Keratinocyte (primary cell): ENCODE measurements around the gene ACOXL.

Experiments
- CTCF ChIP-seq, 3 experiments: IDR thresholded peaks in 1 of 3; conservative IDR thresholded peaks in 1 of 3; optimal IDR thresholded peaks in 1 of 3; 2 replicates in 2 of 3; 3 replicates in 1 of 3; pipeline versions ENCODE3 to v1.5.1; 2011; ENCODE audit warnings: low read length in 3 of 3, mild to moderate bottlenecking in 3 of 3, moderate library complexity in 2 of 3, control low read depth in 1 of 3, inconsistent platforms in 1 of 3; ENCODE audit not compliant: insufficient read depth in 2 of 3; ENCODE audit errors: extremely low read depth in 1 of 3
- EZH2 ChIP-seq: IDR thresholded peaks from one replicate; pipeline ENCODE4 v1.6.1; 2012; ENCODE audit warnings: inconsistent platforms, mild to moderate bottlenecking, low read length, moderate library complexity

GRCh38 chr2:110955556-110955955 lies 223.2 kb downstream of the ACOXL start:
- TF ChIP-seq CTCF (optimal IDR thresholded peaks at IDR 0.05 in 1 of 3, IDR thresholded peaks at IDR 0.05 in 1 of 3, conservative IDR thresholded peaks at IDR 0.05 in 1 of 3; ENCODE audit: extremely low read depth in 1 of 3, insufficient read depth in 2 of 3, low read length in 3 of 3) (no peak), EZH2 (no peak)
